GM03348 (cell line): Measurements from ENCODE around the gene SCML2.
"Not testable (repeated sequence)": the region's sequence is repeated elsewhere in the genome, so short reads cannot be mapped to it uniquely, and the experiment has no call there.

Experiments used
- DNase-seq: peaks from one replicate; pipeline ENCODE4 v3.0.0; 2012; ENCODE audit warnings: low spot score

SCML2 gene

GRCh38 chrX:18354369-18355223, at the start of gene SCML2:
SCML2 (minus strand) TSS chrX:18354688; CDS start chrX:18334071, 20,617 bp downstream.
- DNase-seq, result peak; percentile 83

- no peak for DNase-seq
These were observed 47.3 kb upstream of the SCML2 start for GRCh38 chrX:18401848-18402213.

- no peak for DNase-seq
These were observed 40.0 kb upstream of the SCML2 start for GRCh38 chrX:18394477-18394876.

DNA sequence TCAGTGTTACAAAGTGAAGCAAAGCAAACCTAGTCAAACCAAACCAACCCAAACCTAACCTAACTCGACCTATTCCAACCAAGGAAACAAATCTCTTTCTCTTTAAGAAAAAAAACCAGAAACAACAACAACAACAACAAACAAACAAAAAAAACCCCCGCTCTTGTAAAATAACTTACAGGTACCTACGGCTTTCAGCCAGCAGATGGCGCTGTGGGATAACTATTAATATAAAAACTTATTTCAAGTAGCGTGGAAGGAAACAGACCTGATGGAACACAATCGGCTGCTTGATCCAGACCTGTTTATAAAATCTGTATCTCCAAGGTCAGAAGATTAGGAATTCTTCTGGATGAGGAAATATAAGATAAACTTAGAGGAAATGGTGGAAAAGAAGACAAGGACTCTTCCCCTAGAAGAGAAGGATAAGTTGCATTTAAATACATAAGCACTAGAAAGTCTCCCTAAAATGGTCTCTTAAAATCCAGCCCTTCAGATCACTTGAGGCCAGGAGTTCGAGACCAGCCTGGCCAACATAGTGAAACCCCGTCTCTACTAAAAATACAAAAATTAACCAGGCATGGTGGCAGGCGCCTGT, 36.6 kb upstream of the SCML2 start:
- DNase-seq, result peak; percentile 50

- no peak for DNase-seq
These were observed 35.5 kb upstream of the SCML2 start for GRCh38 chrX:18389966-18390365.

DNA sequence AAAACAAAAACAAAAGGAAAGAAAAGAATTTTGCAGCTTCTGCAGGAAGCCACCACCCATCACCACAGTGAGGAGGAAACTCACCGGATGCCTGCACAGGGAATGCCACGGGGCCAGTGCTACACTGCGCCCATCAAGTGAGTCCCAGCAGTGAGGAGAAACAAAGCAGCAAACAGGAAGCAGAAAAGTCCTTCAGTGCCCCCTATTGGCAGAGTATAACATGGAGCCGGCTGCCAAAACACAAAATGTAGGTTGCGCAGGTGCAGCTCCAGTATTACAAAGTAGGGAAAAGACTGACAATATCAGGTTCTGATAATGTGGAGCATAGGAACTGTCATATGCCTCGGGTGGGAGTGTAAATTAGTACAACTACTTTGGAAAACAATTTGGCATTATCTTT, 23.3 kb upstream of the SCML2 start:
- peak; percentile 35 for DNase-seq

GRCh38 chrX:18375131-18375805, 20.8 kb upstream of the SCML2 start:
- not testable (repeated sequence) for DNase-seq

GRCh38 chrX:18369096-18369495, 14.6 kb upstream of the SCML2 start:
- DNase-seq, result not testable (repeated sequence)

GRCh38 chrX:18368402-18368801, 13.9 kb upstream of the SCML2 start:
- no peak for DNase-seq

GRCh38 chrX:18360867-18361266, 6.4 kb upstream of the SCML2 start:
- DNase-seq, result no peak

GRCh38 chrX:18353931-18354368, 538 bp downstream of the SCML2 start:
- peak; percentile 34 for DNase-seq

- DNase-seq, result no peak
These were observed 2.7 kb downstream of the SCML2 start for GRCh38 chrX:18351784-18352183.

- DNase-seq, result no peak
These were observed 6.4 kb downstream of the SCML2 start for GRCh38 chrX:18348047-18348446.

GRCh38 chrX:18309401-18309800, 45.1 kb downstream of the SCML2 start:
- DNase-seq, result no peak

GRCh38 chrX:18297251-18297650, 57.2 kb downstream of the SCML2 start:
- no peak for DNase-seq

DNA sequence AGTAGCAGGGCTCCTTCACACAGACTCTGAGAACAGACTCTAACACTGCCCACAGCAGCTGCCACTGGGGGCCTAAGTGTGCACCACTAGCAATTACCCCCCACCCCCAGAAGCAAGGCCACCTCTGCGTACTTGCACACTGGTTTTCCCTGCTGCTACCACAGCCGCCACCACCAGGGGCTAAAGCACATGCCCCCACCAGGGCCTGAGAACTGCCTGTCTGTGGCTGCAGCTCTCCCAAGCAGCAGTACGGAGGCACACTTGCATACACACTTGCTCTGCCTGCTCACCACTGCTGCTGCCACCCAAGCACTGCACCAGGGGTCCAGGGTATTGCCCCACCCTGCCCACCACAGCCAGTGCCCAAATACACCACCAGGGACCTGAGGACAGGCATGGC, 59.6 kb downstream of the SCML2 start:
- DNase-seq, result no peak

GRCh38 chrX:18291006-18291545, 63.4 kb downstream of the SCML2 start:
- DNase-seq, result peak; percentile 7

DNA sequence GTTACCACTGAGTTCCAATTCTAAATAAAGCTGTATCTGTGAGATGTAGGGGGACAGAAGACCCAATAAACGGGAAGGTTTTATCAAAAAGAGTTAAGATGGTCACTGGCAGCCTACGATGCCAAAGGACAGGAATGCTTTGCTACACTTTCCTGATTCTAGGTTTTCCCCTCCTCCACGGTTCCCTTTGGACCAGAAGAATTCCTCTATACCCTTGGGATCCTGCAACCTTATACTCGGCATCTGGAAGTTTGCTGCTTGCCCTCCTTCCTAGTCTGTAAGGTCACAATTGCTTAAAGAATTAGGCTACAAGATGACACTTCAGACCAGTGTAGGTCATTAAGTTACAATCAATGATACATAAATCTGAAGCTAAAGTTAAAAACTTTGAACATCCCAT, 64.3 kb downstream of the SCML2 start:
- no peak for DNase-seq

GRCh38 chrX:18288716-18289115, 65.8 kb downstream of the SCML2 start:
- no peak for DNase-seq

DNA sequence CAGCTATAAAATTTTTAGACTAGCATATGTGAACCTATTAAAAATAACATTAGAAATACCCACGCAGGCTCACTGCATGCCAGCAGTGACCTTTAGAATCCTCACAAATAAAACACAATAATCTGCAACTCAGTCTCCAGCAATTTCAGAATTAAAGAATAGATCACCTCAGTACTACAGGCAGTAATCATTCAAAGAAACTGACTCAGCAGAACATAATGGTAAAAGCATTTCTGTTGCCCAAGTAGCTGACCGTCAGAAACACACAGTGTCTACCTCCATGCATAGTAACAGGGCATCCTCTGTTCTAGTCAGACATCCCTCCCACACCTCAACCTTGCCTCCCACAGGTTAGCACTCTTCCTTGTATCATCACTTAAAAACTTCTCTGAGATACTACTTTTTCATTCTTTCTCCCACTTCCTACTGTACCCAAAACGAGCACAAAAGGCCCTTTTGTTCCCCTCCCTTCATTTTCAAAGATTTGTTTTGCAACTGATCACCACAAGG, 68.1 kb downstream of the SCML2 start:
- no peak for DNase-seq

DNA sequence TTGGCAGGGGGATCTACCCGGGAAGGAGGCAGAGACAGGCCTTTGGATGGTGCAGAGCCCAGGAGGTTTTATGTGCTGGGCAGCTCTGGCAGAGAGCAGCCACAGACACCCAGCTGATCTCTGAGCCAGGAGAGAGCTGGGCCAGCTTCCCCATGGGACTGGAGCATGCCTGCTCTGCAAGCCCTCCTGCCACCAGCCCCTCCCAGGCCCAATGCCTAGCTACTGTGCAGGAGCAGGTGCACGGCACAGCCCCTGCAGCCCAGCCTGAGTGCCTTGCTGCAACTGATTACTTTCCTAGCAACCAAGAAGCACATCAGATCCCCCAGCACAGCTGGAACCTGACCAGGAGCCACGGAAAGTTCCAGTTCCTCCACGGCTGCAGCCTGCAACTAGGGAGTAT, 76.0 kb downstream of the SCML2 start:
- DNase-seq, result no peak

DNA sequence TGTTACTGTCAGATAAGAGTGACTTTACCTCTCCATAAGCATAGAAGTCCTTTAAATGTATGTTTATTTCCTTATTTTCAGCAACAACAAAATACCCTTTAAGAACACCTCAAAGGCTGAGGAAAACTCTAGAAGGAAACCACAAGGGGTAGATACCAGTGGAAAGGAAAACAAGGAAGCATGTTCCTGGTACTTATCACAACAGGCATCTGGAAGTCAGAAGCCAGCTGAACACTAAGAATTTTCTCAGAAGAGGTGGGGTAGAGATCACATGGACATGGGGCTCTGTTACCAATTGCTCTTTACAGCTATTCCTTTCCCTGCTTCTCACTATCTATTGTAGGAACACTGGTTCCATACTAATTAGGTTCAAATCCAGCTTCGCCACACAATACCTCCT, 82.3 kb downstream of the SCML2 start:
- no peak for DNase-seq

- DNase-seq, result no peak
These were observed 82.8 kb downstream of the SCML2 start for GRCh38 chrX:18271725-18272124.
